COLO829 (cell line): ENCODE measurements around the gene FAM170A.

ENCODE experiments used
- DNase-seq: peaks from one replicate; pipeline ENCODE4 v3.0.0; 2012; ENCODE audit warnings: low spot score

The FAM170A gene, protein sequence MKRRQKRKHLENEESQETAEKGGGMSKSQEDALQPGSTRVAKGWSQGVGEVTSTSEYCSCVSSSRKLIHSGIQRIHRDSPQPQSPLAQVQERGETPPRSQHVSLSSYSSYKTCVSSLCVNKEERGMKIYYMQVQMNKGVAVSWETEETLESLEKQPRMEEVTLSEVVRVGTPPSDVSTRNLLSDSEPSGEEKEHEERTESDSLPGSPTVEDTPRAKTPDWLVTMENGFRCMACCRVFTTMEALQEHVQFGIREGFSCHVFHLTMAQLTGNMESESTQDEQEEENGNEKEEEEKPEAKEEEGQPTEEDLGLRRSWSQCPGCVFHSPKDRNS

DNA sequence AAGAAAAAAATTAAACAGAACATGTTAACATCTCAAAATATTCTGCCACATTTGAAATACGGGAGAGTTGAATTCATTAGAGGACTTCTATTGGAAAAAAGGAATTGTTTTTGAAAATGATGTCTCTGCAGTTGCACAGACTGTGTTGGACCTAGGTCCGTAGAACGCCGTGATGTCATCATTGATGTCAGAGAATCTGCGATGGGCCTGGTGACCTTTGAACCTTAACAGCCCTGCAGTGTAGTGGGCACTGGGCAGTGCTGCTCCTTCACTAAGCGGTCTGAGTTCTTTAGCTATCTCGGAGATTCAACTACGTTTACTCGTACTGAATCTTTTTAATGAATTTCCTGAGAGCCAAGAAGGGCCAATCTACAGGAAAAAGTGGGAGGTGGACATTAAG is at the start of gene FAM170A:
Gene FAM170A (plus strand): TSS at position 220 of the 400 bp plus-strand sequence. CDS start 211 bp downstream, outside the sequence.
- no peak for DNase-seq

DNA sequence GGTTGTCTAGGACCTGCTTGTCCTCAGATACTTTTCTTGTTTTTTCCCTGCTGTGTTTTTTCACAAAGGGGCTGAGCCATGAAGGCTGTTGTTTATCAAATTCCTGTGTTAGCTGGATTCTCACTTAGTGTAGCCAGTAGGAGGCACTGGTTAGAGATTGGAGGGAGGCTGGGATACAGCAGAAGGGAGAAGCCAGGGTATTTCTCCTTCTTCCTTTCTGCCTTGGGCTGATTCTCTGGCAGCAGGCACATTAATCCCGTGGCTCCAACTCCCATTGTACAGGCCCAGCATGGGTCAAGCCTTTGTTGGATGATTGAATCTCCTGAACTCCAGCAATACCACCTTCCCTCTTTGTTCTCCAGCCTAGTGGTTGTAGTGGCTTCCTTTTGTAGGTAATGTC is 46.4 kb upstream of the FAM170A start:
- DNase-seq: no peak

DNA sequence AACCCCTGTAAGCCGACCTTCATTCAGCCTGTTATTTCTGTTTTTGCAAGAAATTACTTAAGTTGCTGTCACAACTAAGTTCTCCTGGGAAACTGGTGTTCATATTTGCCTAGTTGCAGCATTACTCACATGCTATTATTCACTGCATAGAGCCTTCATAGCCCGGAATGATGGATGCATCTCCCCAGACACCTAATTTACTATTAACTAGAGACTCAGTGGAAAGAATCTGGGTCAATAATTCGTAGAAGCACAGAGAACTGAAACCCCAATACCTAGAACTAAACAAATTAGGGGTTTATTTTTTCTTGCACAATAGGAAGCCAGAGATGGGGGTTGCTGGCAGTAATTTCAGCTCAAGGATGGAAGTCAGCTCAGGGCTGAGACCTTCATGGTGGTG is 45.7 kb upstream of the FAM170A start:
- no peak for DNase-seq

DNA sequence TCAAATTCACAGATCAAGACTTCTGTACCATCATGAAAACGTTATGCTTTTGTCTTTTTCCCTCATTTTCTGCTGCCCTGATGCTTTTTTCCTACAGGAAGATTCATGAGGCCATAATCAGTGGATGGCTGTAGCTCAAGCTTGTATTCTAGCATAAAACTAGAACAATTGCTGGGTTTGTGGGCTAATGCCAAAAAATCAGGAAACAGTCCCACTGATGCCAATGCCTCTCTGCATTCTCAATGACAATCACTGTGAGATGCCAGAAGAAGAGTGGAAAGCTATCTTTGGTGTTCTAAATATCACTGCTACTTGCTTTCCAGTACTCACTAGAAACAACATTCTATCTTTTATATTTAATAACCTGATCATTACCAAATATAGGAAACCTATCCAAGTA is 33.3 kb upstream of the FAM170A start:
- DNase-seq: no peak

DNA sequence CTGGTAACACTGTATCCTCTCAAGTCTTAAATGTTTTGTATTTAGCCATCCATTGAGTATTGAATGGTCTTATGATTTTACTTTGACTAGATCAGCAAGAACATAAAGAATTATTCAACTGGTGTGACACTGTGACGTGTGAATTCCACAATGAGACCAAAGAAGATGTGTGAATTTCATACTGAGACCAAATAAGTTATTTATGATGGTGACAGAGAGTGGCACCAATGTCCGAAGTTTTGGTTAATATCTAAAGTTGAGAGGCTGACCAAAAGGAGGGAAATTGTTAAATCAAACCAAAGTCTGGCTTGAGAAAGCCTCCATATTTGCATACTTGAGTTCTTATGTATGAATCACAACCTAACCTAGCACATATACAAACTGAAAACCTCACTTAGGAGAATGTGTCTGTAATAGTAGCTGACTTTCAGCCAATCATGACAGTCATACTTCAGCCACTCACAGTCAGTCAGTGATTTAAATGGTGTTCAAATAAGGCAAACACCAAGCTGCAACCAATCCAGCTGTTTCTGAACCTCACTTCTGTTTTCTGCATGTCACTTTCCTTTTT is 31.5 kb upstream of the FAM170A start:
- no peak for DNase-seq

DNA sequence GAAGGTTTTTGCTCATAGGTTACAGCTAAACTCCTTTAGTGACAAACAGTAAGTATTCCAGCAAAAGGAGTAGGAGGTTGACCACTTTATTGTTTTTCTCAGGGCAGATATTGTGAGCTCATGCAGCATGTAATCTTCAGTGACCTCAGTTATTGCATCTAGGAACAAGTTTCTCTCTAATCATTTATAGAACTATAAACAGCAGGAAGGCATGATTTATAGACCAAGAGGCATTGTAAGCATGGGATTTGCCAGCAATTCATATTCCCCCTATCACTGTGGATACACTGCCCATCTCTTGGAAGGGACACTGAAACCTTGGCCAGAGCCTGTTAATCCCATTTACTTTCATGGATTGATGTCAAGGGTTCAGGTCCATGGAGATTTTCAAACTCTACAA is 15.4 kb upstream of the FAM170A start:
- DNase-seq: no peak

DNA sequence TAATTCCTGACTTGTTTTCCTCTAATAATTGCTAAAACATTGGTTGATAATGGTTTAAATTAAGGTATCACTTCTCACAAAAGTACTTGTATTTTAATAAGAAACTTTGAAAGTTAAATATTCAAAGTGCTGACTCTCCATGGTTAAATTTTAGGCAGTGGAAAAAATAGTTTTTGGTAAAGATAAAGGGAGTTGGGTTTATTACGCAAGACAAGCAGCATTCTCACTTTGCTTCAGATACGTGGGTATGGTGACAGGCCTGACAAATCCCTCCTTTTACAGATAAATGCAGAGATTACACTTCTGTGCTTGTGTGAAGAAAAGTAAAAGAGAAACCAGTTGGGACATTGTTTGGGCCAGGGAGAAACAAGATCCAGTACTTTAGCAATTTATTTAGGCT is 14.5 kb upstream of the FAM170A start:
- no peak for DNase-seq

DNA sequence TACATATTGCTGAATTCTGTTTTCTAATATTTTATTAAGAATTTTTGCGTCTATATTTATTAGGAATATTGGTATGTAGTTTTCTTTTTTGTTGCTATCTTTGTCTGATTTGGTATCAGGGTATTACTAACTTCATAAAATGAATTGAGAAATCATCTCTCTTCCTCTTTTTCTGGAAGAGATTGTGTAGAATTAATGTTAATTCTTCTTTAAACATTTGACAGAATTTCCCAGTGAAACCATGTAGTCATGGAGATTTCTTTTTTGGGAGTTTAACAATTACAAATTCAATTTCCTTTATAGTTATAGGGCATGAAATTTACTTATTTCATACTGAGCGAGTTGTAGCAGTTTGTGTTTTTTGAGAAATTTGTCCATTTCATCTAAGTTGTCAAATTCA is 3.3 kb upstream of the FAM170A start:
- no peak for DNase-seq

DNA sequence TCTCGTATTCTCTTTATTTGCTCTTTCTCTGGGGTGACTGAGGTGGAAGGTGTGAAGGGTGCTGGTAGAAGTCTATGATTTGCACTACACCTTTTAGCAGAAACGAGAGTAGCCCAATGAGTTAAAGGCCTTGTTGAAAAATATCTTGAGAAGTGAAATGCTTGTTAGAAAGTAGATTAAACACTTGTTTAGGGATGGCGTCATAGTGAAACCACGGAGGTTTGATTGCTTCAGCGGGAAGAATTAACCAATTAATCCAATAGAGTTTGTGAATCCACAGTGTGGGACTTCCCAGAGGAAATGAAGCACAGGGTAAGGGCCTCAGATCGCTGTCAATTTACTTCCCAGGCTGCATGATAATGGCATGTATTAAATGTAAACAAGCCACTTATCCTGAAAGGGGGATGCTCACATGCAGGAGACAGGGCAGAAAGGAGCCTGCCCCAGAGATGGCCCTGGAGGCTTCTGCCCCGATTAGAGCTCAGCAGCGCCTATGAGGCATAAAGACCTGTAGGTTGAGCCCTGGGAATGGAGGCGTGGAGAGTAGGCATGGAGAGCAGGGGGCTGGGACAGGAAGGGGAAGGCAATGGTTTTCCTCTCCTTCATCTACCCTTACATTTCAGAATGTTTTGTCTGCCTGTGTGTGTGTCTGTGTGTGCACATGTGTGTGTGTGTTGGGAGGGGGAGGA is 1.5 kb downstream of the FAM170A start:
- no peak for DNase-seq

DNA sequence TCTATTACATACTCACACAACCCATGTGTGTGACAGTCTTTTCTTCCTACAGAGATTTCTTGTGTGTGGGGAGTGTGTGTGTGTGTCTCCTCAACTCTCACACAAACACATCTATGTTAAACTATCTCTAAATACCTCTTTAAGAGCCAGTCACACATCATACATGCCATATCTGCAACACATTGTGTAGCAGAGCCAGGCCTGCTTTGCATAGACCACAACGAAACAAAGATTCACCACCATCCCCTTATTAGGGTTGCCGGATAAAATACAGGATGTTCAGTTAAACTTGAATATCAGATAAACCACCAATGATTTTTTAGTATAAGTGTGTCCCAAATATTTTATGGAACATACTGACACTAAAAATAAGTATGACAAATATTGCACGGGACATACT is 2.3 kb downstream of the FAM170A start:
- no peak for DNase-seq

DNA sequence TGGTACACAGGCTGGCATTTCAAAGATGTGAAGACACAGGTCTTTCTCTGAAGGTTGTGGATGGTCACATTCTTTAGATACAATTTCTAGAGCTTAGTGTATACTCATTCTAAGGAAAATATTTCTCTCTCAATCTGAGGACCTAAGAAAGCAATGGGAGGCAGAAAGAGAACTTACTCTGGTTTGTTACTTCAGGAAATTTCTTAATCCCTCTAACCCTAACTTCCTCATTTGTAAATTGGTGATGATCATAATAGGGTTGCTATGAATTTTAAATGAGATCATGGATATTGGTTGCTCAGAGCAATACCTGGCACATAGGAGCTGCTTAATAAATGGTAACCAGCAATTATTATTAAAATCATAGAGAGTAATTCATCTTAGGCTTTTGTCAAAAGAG is 22.1 kb downstream of the FAM170A start:
- DNase-seq: no peak

DNA sequence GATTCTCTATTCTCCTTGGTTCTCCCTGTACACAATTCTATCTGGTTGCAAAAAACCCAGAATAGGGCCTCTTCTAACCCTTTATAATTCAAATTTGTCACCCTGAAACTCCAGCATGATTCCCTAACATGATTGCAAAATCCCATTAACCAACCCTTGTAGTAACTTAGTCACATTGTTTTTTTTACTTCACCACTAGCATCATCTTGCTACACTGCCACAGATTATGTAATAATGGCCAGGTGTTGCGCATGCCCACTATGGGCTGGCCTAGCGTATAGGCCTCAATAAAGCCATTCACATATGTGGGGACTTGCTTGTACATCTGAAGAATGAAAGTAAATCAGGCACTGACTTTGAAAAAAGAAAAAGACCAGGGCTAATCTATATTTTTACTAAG is 25.7 kb downstream of the FAM170A start:
- DNase-seq: no peak

DNA sequence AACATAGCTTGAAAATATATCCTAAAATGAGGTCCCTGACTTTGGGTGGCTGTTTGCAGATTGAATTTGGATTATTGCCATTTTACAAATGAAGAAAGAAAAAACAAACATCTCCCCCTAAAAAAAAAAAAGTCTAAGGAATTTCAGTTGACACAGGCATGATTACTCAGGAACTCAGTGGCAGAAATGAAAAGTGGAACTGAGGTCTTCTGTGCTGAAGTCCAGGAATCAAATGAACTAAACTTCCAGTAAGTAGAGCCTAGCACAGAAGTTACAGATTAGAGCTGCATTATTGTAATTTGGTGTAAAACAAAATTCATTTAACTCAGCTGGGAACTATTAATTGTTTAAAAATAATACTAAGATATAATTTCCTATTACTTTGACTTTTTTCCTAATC is 26.7 kb downstream of the FAM170A start:
- DNase-seq: no peak

DNA sequence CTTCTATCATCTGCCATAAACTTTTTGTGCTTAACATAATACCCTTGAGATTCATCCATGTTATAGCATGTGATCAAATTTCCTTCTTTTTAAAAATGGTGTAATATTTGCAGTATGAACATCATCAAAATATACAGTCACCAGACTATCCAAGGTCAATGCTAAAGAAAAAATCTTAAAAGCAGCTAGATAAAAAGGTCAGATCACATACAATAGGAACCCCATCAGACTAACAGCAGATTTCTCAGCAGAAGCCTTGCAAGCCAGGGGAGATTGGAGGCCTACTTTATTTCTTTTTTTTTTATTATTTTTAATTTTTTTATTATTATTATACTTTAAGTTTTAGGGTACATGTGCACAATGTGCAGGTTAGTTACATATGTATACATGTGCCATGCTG is 37.2 kb downstream of the FAM170A start:
- DNase-seq: no peak

DNA sequence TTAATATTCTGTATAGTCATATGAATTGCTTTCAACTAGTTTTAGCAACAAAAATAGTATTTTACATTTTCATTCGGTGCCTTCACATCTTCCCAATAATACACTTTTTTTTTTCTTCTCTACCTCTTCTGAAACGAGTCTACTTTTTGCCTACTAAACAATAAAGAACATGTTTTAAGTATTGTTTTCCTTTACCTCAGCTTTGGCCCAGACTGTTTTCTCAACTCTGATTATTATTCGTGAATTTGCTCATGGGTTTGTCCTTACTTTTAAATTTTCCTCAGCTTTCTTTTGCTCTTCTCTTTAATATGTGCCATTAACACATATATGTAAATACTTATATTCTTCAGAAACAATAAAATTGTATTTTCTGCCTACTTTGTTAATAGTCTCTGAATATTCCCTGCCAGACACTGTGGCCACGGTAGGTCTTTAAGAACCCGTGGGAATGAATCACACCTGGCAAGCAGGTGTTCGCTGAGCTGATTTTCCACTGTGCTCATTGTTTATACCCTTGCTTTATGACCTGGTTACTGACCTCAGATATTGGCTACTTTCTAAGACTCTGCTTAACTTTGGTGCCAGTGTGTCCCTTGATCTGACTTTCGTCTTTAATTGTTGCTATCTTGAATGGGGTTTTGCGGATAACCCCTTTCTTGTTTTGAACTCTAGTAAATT is 49.1 kb downstream of the FAM170A start:
- DNase-seq: no peak

DNA sequence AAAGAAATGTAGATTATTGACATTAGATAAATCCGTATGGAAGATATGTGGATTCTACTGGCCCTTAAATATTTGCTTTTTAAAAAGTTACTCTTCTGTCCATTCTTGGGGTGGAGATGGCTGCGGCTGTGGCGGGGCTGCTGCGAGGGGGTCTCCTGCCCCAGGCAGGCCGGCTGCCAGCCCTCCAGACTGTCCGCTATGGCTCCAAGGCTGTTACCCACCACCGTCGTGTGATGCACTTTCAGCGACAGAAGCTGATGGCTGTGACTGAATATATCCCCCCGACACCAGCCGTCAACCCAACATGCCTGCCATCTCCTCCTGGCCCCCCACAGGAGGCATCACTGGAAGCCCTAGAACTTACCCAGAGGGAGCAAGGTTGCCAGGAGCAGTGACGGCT is 50.7 kb downstream of the FAM170A start:
- DNase-seq: no peak

DNA sequence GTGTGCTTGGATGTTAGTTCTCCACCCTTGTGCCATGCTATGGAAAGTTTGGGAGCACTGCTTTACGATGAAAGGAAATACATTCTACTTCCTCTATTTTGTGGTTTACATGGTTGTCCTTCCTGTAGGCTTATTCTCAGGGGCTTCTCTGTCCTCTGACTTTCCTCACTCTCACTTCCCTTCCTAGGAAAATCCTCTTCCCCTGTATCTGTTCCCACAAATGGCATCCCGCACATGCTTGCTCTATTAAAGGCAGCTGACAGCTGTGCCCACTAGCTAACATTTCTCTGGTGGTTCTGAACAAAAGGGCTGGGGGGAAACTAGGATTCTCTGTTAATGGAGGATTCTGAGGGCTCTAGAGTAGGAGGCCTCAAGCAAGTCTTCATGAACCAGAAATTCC is 52.4 kb downstream of the FAM170A start:
- no peak for DNase-seq

DNA sequence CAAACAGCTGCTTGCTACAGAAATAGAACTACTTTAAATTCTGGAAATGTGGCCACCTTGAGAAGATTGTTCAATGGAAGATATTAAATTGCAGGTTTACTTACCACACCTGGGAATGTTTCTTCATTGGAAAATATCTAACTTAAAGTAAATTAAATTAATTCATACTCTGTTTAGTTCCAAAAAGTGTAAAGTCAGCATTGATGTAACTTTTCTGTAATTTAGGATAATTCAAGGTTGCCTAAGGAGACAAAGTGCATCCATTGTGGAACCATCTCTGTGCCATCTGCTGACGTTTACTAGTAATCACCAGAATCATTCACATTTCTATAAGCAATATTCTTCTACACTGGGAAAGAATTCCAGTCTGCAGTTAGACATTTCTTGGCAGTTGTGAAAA is 53.0 kb downstream of the FAM170A start:
- no peak for DNase-seq
